Body of pancreas (tissue), 4 donors: ENCODE measurements around the gene USP2.

ENCODE experiments used
- CTCF ChIP-seq, 7 experiments: fragments of 450-650 bp in 4 of 7; fragments of 200-600 bp in 3 of 7; sonication (generic) in 3 of 7; IDR thresholded peaks; one replicate each; pipeline ENCODE4 v1.5.1; 2016 to 2019; ENCODE audit warnings: antibody characterized with exemption in 7 of 7
- POLR2A ChIP-seq, 3 donors: fragments of 450-650 bp; IDR thresholded peaks; one replicate each; pipeline ENCODE4 v1.6.1; 2016; ENCODE audit warnings: antibody characterized with exemption in 3 of 3, mild to moderate bottlenecking in 2 of 3

- no peak for TF ChIP-seq CTCF (IDR thresholded peaks at IDR 0.05)
- no peak for TF ChIP-seq POLR2A (IDR thresholded peaks at IDR 0.05)
These were observed 24.4 kb downstream of the USP2 start for GRCh38 chr11:119357074-119357473.
